HG03159 (cell line): Measurements from ENCODE around the gene AHNAK.

Source experiments
- ATAC-seq: cut with Tn5 transposase; IDR thresholded peaks from one replicate; pipeline ENCODE4 v1.9.1; 2021; ENCODE audit warnings: mild to moderate bottlenecking, moderate library complexity; ENCODE audit not compliant: unreplicated experiment

The AHNAK gene

DNA sequence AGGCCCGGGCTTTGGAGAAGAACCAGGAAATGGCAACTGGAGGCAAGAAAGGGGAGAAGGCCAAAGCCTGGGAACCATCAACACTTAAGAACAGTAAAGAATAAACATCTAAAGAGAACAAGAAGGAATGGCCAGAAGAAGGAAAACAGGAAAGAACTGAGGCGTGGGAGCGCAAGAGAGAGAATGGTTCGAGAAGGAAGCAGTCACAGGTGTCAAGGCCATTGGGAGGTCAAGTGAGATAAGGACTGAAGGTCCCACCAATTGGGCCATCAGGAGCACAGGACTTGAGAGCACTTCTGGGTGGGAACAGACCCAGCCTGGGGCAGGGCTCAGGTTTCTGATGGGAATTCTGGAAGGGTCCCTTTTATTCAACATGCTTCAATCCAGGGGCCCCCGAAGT lies 128.5 kb downstream of the AHNAK start:
- ATAC-seq = no peak

DNA sequence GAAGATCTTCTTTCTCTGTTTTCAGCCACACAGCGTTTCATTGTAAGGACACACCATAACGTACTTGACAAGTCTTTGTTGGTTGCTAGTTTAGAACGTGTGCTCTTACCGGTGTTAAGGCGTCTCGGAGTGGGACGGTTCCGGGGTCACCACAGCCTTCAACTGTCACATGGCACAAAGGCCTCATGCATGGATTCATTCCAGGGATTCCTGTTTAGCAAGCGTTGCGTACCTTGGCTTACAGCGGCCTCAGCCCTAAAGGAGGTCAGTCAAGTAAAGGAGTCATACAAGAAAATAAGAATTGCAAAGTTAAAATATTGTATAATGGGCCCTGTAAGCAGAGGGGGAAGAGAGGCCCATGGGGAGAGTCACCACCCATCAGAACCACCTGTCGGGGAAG lies 130.0 kb downstream of the AHNAK start:
- ATAC-seq = no peak

DNA sequence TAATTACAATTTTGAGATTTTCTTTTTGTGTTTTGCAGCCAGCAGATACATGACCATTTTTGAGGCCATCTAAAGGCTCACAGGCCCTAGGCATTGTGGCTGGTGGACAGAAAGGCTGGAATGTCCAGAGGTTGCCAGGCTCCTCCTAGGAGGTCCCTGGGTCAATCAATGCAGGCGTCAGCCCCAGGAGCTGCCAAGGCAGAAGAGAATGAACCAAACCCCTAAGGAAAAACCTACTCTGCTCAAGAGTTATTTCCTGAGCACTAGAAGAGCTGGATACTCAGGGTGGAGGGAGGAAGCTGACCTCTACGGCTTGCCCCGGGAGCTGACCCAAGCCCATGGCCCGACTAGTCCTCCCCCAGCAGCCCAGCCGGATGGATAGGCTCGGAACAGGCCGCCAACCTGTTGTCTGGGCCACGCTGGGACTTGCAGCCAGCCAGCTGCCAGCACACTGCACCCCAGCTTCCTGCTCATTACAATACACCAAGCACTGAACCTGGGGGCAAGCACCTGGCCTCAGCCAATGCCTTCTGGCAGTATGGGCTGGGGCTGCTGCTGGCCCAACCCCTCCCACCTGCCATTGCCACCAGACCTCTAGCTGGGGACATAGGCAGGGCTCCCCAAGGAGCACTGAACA lies 133.4 kb downstream of the AHNAK start:
- no peak for ATAC-seq

DNA sequence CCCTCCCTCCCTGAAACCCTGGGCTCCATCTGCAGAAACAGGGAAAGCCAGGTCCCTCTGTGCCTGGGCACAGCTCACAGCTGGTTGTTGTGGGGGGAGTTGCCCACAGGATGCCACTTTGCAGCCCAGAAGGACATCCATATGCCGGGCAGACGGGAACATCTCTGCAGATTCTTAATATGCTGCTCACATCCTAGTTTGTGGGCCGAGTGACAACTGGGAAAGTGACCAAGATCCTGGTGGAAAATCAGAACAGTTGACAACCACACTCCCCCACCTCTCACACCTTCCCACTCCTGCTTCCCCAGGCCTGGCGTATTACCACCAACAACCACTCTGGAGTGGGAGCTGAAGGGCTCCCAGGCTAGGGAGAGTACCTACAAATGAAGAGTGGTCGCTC lies 135.1 kb downstream of the AHNAK start:
- ATAC-seq = no peak

DNA sequence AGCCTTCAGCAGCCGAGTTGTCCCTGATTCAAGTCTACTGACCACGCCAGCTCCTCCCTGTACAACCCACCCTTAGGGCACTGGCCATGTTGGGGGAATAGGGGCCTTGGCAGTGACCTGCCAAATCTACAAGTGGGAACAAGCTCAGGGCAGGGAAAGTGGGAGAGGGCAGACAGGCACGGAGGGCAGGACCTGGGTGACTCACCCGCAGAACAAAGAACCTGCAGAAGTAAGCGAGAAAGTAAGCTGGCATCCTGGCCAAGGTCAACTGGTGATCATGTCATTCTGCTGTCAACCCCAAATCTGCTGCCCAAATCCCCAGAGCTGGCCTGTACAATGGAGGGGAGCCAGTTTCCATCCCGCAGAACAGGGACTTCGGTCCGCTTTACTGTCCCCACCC lies 135.6 kb downstream of the AHNAK start:
- no peak for ATAC-seq

DNA sequence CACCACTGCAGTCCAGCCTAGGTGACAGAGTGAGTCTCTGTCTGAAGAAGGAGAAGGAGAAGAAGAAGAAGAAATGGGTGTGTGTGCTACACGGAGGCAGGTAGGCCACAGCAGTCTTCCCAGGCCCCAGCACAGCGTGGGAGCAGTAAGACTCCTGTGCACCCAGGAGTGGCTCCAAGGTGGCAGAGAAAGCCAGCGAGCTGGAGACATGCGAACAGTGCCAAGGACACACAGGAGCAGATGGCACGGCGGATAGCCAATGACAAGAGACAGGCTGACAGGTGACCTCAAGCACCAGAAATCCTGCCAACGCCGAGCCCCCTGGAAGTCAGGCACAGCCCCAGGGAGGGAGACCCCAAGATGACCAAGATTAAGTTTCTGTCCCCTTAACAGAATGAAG lies 136.8 kb downstream of the AHNAK start:
- ATAC-seq = no peak

DNA sequence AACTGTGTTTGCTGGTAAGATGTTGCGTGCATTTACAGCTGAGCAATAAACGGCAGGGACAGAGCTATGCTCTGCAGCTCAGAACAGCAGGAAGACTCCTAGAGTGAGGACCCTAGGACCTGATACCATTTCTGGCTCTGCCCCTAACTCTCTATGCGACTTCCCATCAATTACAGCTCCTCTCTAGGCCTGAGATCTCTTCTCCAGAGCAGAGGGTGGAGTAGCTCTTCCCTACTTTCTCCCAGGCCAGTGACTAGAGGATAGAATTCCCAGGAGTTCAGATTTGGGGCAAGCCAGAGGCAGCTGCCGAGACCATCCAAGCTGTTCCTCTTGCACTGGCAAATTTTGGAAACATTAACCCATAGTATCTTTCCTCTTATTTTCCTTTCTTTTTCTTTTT lies 140.6 kb downstream of the AHNAK start:
- ATAC-seq = no peak

DNA sequence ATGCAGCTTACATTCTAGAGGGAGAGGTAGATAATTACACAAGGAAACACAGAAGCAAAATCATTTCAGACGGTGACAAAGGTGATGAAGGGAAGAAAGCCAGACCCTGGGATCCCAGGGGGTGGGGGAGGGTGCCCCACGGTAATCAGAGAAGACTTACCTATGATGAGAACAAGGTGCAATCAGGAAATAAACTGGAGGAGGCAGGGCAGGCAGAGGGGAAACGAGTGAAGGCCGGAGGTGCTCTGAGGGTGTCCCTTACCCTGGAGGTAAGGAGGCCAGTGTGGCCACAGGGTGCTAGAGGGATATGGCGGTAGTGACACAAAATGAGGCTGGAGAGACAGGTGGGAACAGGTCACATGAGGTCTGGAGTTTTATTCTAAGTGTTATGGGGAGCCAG lies 141.7 kb downstream of the AHNAK start:
- no peak for ATAC-seq

DNA sequence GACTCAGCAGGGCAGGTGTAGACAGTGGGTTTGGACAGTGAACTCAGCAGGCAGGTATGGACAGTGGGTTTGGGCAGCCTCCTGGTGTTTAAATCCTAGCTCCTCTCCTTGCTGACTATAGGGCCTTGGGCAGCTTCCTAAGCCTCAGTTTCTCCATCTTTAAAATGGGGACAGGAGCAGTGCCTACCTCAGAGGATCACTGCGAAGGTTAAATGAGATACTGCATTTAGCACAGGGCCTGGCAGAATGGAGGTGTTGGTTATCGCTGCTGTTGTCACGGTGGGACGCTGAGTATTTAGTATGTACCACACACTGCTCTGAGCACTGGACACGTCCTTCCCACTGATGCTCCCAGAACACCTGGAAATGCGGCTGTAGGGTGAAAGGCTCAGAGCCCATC lies 142.2 kb downstream of the AHNAK start:
- no peak for ATAC-seq

DNA sequence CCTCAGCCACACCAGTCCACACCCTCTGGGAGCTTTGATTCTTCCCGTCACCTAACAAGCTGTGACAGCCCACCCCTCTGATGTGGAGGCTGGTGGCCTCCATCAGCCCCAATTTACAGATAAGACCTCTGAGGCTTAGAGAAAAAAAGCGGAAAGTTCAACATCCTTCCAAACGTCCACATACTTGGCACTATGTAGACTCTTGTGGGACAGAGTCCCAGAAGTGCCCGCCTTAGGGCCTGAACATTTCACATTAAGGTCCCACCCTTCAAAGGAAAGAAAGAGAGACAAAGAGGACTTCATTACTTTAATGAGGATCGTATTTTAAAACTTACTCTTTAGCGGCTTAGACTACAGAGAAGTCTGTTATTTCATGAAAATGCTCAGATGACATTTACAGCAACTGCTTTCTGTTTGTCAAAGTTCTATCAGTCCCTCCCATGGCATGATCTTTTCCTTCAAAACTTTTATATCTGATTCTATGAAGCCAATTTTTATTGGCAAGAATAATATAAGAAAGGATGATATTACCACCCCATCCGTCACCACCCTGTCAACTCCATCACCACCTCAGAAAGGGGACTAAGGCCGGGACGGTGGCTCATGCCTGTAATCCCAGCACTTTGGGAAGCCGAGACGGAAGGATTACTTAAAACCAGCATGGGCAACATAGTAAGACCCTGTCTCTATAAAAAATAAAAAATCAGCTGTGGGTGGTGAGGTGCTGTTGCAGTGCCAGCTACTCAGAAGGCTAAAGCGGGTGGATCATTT lies 143.5 kb downstream of the AHNAK start:
- ATAC-seq = no peak

DNA sequence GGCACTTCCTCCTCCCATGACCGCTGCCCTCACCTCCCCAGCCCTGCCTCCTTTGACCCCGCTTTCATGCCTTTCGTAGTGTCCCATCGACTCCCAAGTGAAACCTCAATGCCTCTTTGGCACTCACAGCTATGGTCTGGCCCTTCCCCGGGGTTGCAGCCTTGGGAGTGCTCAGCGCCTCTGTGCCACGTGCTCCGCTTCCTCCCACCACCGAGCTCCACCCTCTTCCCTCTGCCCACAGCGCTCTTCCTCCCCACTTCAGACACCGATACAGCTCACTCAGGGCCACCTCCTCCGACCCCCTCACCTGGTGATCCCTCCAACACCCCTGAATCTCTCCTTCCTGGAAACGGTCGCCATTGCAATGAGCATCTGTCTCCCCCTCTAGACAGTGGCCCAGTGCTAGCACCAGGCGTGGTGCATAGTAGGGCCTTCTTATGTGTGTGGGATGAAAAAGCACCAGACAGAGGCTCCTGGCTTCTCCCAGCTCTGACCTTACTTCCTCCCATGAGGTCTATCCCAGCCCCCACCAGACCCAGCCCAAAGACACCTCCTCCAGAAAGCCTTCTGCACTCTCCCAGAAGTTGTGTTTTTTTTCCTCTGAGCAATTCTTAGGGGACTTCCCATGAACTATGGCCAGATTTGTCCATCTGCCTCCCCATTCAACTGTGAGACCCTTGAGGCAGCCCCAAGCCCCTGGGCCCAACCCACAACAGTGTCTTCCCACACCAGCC lies 144.2 kb downstream of the AHNAK start:
- no peak for ATAC-seq

DNA sequence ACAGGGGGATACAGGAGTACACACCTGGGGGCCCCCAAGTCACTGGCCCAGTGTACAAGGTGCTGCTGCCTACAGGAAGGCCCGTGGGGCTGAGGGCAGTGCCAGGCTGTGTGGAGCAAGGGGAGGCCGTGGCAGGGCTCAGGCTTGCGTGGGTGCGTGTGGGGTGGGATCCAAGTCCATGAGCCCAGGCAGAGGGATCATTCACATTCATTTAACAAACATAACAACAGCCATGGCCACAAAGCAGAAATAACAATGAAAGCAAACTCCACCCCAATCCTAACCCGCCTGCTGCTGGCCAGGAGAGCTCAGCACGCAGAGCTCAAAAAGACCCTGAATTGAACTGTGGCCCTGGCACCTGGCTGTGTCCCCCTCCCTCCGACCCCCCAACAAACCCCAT lies 144.8 kb downstream of the AHNAK start:
- ATAC-seq = no peak

DNA sequence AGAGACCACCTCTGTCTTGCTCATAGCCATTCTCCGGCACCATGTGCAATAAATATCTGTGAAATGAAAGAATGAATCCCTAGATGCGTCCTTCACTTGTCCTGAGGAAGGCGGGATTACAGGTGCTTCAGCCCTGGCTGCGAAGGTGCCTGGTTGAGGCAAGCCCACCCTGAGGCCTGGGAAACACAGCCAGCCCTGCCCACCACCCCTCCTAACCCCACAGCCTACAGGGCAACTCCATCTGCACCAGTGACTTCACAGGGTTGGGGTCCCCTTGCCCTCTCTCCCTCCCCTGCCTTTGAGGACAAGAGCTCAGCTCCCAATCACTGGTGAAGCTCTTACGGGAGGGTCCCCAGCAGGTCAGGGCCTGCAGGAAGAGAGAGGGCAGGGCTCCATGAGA lies 145.2 kb downstream of the AHNAK start:
- no peak for ATAC-seq

DNA sequence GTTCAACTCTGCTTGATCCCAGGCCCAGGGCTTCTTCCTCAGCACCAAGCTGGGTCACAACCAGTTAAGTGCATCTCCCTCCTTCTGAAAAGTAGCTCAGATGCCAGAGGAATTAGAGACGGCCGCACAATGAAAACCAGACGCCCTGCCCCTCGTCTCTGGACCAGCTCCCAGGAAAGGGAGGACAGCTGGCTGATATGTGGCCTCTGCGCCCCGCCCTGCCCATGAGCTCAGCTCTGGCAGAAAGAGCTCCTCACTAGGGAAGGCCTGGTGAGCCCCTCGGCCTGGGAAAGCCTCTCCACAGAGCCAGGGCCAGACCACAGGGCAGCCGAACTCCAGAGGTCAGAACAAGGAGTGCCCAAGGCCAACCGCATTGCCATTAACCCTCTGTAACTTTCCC lies 145.8 kb downstream of the AHNAK start:
- no peak for ATAC-seq

DNA sequence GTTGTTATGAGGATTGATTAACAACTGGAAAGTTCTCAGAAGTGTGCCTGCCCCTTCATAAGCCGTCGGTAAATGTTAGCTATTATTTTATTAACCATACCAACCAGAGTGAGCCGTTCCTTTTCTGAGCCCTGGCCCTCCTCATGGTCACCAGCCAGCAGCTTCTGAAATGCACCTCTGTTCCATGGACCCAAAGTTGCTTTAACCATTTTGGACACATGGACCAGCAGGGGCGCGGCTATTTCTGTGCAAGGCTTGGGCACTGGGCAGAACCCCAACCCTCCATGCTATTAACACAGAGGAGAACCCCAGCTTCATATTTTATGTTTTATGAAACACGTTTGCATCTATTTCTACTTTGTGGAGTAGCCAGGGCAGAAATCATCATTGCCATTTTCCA lies 146.3 kb downstream of the AHNAK start:
- no peak for ATAC-seq

DNA sequence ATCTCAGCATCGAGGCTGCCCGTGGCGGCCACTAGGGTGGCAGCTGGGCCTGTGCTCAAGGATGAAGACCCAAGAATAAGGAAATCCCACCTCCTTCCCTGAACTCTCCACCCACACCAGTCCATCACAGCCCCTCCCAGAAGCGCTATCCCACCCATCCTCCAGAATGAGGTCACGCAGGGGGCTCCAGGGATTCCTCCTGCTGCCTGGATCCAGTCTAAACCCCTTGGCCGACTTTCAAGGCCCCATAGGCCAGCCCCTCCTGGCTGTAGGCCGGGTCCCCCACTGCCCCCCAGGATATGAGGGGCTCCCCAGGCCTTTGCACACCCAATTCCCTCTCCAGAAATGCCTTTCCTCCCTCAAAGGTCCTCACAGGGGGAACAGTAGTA lies 146.7 kb downstream of the AHNAK start:
- no peak for ATAC-seq

DNA sequence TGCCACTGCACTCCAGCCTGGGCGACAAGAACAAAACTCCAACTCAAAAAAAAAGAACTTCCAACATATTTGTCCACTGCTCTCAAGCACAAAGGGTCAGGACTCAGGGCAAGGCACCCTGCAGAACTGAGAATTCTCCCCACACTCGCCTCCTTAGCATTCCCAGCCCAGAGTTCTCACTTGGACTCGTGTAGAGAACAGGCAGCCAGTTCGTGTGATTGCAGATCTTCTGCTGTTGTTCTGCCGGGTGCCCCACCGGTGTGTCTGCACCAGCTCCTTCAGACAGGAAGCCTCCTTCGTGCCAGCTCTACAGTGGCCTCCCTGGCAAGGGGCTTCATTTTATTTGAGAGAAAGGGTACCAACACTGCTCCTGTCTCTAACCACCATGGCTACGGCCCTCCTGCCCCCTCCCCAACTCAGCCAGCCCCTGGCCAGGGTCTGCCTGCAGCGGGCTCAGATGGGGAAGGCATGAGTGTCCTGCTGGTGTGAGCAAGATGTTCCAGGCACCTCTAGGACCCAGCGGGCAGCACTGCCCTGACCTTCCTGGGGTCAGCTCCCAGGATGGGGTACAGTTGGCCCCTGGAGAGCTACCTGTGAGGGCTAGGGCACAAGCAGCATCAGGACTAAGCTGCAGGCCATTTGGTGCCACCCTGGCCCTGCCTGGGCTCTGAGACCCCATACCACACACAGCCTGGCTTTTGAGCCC lies 147.3 kb downstream of the AHNAK start:
- ATAC-seq = no peak

DNA sequence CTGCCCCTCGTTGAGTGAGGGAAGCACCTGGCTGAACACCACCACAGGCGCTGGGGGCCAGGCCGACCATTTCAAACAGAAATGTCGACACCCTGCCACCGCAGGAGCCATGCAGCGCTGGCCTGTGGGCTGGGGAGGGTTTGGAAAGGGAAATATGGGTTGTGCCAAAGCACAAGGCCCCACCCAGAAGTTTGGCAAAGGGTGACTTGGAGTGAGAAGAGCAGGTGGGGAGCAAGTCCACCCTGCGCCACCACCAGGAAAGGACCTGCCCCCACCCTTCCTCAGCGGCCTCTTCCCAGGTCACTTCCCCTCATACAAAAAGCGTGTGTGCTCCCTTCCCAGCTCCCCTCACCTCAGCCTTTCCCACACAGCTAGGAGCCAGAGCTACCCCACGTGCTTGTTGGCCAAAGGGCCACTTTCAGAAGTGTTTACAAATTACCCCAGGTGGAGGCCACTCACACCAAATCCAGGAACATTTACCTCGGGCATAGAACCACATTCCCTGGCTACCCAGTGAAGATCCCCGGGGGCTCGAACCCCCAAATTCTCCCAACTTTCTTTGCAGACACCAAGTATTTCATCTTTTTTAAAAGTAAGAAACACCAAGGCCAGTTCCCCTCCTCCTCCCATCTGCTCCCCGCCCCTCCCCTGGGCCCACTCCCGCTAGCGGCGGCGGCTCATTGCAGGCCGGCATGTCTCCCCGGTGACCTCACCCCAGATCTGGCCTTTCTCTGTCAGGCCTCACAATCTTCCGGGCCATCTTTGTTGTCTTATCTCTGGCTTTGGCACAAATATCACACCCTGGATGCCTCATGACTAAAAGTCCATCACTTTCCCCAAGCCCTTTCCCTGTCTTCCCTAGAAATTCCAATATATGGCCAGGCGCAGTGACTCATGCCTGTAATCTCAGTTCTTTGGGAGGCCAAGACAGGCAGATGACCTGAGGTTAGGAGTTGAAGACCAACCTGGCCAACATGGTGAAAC lies 148.3 kb downstream of the AHNAK start:
- ATAC-seq = no peak

DNA sequence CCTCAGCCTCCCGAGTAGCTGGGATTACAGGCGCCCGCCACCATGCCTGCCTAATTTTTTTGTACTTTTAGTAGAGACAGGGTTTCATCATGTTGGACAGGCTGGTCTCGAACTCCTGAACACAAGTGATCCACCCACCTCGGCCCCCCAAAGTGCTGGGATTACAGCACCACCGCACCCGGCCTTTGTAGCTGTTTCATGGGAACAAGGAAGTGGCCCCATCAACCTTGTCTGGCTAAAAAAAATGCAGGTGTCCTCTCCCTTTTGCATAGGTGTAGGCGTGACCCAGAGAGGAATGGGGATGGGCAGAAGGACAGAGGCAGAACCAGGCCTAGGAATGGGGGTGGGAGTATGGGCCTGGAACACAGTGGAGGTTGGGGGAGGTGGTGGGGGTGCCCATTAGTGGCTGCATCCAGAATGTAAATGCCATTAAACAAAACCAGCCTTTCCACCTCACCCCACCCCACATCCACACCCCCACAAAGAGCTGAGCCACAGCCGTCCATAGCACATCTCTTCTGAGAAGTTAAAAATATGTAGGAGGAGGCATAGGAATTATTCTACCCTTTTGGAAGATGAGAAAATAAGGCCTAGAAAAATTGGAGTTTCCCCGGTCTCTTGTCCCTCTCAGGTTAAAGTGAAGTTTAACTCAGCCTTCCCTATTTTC lies 150.6 kb downstream of the AHNAK start:
- ATAC-seq = no peak
